K562 (cell line): ENCODE results near the gene TRAPPC5. TPM values are rescaled to one million over a fixed set of nuclear protein-coding genes. Genes with fewer than 3 reads are reported as not detected.

Experiments used
- BCOR ChIP-seq: fragments of 450-650 bp; IDR thresholded peaks from 2 replicates; pipeline ENCODE4 v1.6.1; 2016
- FOS ChIP-seq: IDR thresholded peaks from 3 replicates; pipeline ENCODE4 v1.6.1; 2011; ENCODE audit not compliant: insufficient read length; ENCODE audit errors: extremely low read depth
- GABPA ChIP-seq: fragments of 200-800 bp; sonication (Bioruptor generic); conservative IDR thresholded peaks from 2 replicates; pipeline ENCODE4 v1.6.1; 2016; ENCODE audit warnings: low read depth, missing genetic modification characterization, missing compliant biosample characterization
- KDM1A ChIP-seq, 2 experiments: fragments of 450-650 bp; IDR thresholded peaks; 2 replicates each; pipeline ENCODE4 v1.6.1; 2016; ENCODE audit warnings: mild to moderate bottlenecking in 2 of 2
- MEF2D ChIP-seq: conservative IDR thresholded peaks from 2 replicates; pipeline ENCODE4 v1.6.1; 2016; ENCODE audit warnings: low read depth, missing genetic modification characterization, missing compliant biosample characterization
- NFE2L1 ChIP-seq: fragments of 450-650 bp; IDR thresholded peaks from 2 replicates; pipeline ENCODE4 v1.6.1; 2016; ENCODE audit warnings: missing genetic modification characterization, low read depth, mild to moderate bottlenecking, missing compliant biosample characterization, moderate library complexity, borderline replicate concordance
- POLR2A ChIP-seq: fragments of 450-650 bp; conservative IDR thresholded peaks from 2 replicates; pipeline ENCODE4 v1.6.1; 2016
- PTBP1 ChIP-seq: fragments of 200-400 bp; formaldehyde crosslinking; IDR thresholded peaks from 2 replicates; pipeline ENCODE4 v1.6.1; 2017; ENCODE audit warnings: low read depth, low read length
- RCOR1 ChIP-seq, 2 experiments: IDR thresholded peaks; 2 replicates each; pipeline ENCODE4 v1.6.1; 2012; ENCODE audit warnings: low read depth in 2 of 2, low read length in 2 of 2, borderline replicate concordance in 1 of 2, improper control_type of control experiment in 1 of 2
- SMARCA5 ChIP-seq: fragments of 450-650 bp; IDR thresholded peaks from 2 replicates; pipeline ENCODE4 v1.6.1; 2016
- TCF3 ChIP-seq: sonication (generic); formaldehyde crosslinking; IDR thresholded peaks from 2 replicates; pipeline ENCODE4 v1.4.0; 2020; ENCODE audit warnings: mild to moderate bottlenecking, missing genetic modification reagents
- ZNF239 ChIP-seq: fragments of 250-450 bp; sonication (Bioruptor Pico); IDR thresholded peaks from 2 replicates; pipeline ENCODE4 v1.4.0; 2020; ENCODE audit warnings: mild to moderate bottlenecking
- ZNF316 ChIP-seq: fragments of 450-650 bp; IDR thresholded peaks from 2 replicates; pipeline ENCODE4 v1.6.1; 2016
- ZNF507 ChIP-seq: conservative IDR thresholded peaks from 2 replicates; pipeline ENCODE4 v1.6.1; 2017; ENCODE audit warnings: missing genetic modification characterization, missing compliant biosample characterization
- polyA plus RNA-seq, 8 experiments: library from polyadenylated mRNA; depleted of rRNA in 4 of 8; stranded (reverse) in 5 of 8; unstranded in 3 of 8; fragments of >200 nt; fragmentation: Nextera tagmentation in 2 of 8; fragmentation: Illumina TruSeq in 1 of 8; extraction: Ambion mirVana in 2 of 8; extraction: Trizol in 1 of 8; gene quantifications; 2 replicates each; pipeline versions ENCODE4 v1.2.1 to v1.2.3, GENCODE V29; 2011 to 2014; ENCODE audit warnings: inconsistent platforms in 1 of 8, missing spikeins in 1 of 8
- total RNA-seq, 7 experiments: library from RNA; depleted of rRNA in 6 of 7; stranded (reverse); fragments of >200 nt in 6 of 7; fragmentation: Illumina TruSeq in 2 of 7; extraction: Trizol in 2 of 7; gene quantifications; 2 replicates each; pipeline versions ENCODE4 v1.2.1 to v1.2.3, GENCODE V29; 2011 to 2021; ENCODE audit warnings: low replicate concordance in 1 of 7
- TF ChIP-seq, protein P1 (sequence below): fragments of 250-450 bp; sonication (Bioruptor Pico); IDR thresholded peaks from 2 replicates; pipeline ENCODE4 v1.4.0; 2020; ENCODE audit warnings: mild to moderate bottlenecking, moderate library complexity, borderline replicate concordance
- TF ChIP-seq, protein P2 (sequence below): sonication (generic); formaldehyde crosslinking; IDR thresholded peaks from 2 replicates; pipeline ENCODE4 v1.9.0; 2022; ENCODE audit warnings: mild to moderate bottlenecking, missing genetic modification reagents
- TF ChIP-seq, protein P3 (sequence below): sonication (generic); formaldehyde crosslinking; IDR thresholded peaks from 2 replicates; pipeline ENCODE4 v1.8.1; 2023; ENCODE audit warnings: mild to moderate bottlenecking, missing genetic modification reagents, moderate library complexity
- TF ChIP-seq, protein P4 (sequence below): sonication (generic); formaldehyde crosslinking; IDR thresholded peaks from 2 replicates; pipeline ENCODE4 v1.8.1; 2023; ENCODE audit warnings: mild to moderate bottlenecking, missing genetic modification reagents
- TF ChIP-seq, protein P5 (sequence below): fragments of 450-650 bp; formaldehyde crosslinking; IDR thresholded peaks from 2 replicates; pipeline ENCODE4 v1.4.0; 2020; ENCODE audit warnings: mild to moderate bottlenecking, moderate library complexity

TRAPPC5 gene
- total and polyA plus RNA-seq, 9 of the 15 experiments (the other 6 are each of a cell fraction or from before 2014, with no cell fraction given) = 2.0 to 76.9 (median 29.3) TPM

DNA sequence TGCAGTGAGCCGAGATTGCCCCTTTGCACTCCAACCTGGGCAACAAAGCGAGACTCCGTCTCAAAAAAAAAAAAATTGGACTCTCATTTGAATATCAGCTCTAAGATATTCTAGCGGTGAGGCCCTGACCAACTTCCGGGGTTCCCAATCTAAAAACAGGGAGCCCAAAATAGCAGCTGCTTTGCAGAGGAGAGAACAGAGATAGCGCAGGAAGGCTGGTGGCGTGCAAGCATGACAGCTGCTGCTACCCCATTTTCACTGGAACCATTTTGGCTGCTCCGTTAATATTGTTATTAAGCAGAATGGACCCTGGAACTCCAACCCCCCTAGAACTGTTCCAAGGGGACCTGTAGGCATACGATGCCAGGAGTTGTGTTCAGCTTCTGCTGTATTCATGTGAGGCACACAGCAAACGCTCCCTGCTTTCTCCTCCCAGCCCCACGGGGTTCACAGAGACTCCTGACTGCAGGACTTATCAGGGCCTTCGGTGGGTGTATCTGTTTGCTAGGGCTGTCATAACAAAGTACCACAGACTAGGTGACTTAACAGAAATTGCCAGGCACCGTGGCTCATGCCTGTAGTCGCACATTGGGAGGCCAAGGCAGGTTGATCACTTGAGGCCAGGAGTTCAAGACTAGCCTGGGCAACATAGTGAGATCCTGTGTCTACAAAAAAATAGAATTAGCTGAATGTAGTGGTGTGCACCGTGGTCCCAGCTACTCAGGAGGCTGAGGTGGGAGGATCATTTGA is 32.2 kb upstream of the TRAPPC5 start (continued):
- TF ChIP-seq, protein P1, sequence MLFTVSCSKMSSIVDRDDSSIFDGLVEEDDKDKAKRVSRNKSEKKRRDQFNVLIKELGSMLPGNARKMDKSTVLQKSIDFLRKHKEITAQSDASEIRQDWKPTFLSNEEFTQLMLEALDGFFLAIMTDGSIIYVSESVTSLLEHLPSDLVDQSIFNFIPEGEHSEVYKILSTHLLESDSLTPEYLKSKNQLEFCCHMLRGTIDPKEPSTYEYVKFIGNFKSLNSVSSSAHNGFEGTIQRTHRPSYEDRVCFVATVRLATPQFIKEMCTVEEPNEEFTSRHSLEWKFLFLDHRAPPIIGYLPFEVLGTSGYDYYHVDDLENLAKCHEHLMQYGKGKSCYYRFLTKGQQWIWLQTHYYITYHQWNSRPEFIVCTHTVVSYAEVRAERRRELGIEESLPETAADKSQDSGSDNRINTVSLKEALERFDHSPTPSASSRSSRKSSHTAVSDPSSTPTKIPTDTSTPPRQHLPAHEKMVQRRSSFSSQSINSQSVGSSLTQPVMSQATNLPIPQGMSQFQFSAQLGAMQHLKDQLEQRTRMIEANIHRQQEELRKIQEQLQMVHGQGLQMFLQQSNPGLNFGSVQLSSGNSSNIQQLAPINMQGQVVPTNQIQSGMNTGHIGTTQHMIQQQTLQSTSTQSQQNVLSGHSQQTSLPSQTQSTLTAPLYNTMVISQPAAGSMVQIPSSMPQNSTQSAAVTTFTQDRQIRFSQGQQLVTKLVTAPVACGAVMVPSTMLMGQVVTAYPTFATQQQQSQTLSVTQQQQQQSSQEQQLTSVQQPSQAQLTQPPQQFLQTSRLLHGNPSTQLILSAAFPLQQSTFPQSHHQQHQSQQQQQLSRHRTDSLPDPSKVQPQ (CRISPR knock-in tag) = no peak
- TF ChIP-seq TCF3 (CRISPR knock-in tag) (0 out of 2 replicates have a peak, but pooled peaks have one; percentile 5), GABPA (peak; percentile 46), POLR2A (peak; percentile 47; the same call in 1 of the 2 replicates), KDM1A (IDR thresholded peaks at IDR 0.05) (peak in 1 of 2 experiments; percentile 63; a peak in 3 of 4 replicates), NFE2L1 (tag) (no peak), SMARCA5 (peak; percentile 28; the same call in 1 of the 2 replicates), ZNF239 (CRISPR knock-in tag) (peak; percentile 100), ZNF507 (no peak), RCOR1 (IDR thresholded peaks at IDR 0.05; ENCODE audit: borderline replicate concordance in 1 of 2, low read depth in 2 of 2, low read length in 2 of 2) (0 out of 4 replicates have a peak, but pooled peaks of 1 of the 2 experiments have one; percentile 27), BCOR (peak; percentile 81), FOS (no peak), MEF2D (tag) (peak; percentile 87), ZNF316 (no peak), PTBP1 (peak; percentile 58; the same call in 1 of the 2 replicates)
- TF ChIP-seq, protein P2, sequence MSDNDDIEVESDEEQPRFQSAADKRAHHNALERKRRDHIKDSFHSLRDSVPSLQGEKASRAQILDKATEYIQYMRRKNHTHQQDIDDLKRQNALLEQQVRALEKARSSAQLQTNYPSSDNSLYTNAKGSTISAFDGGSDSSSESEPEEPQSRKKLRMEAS (CRISPR knock-in tag) = 0 out of 2 replicates have a peak, but pooled peaks have one; percentile 51
- TF ChIP-seq, protein P3, sequence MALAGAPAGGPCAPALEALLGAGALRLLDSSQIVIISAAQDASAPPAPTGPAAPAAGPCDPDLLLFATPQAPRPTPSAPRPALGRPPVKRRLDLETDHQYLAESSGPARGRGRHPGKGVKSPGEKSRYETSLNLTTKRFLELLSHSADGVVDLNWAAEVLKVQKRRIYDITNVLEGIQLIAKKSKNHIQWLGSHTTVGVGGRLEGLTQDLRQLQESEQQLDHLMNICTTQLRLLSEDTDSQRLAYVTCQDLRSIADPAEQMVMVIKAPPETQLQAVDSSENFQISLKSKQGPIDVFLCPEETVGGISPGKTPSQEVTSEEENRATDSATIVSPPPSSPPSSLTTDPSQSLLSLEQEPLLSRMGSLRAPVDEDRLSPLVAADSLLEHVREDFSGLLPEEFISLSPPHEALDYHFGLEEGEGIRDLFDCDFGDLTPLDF = no peak
- TF ChIP-seq, protein P4, sequence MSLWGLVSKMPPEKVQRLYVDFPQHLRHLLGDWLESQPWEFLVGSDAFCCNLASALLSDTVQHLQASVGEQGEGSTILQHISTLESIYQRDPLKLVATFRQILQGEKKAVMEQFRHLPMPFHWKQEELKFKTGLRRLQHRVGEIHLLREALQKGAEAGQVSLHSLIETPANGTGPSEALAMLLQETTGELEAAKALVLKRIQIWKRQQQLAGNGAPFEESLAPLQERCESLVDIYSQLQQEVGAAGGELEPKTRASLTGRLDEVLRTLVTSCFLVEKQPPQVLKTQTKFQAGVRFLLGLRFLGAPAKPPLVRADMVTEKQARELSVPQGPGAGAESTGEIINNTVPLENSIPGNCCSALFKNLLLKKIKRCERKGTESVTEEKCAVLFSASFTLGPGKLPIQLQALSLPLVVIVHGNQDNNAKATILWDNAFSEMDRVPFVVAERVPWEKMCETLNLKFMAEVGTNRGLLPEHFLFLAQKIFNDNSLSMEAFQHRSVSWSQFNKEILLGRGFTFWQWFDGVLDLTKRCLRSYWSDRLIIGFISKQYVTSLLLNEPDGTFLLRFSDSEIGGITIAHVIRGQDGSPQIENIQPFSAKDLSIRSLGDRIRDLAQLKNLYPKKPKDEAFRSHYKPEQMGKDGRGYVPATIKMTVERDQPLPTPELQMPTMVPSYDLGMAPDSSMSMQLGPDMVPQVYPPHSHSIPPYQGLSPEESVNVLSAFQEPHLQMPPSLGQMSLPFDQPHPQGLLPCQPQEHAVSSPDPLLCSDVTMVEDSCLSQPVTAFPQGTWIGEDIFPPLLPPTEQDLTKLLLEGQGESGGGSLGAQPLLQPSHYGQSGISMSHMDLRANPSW (CRISPR knock-in tag) = no peak
- TF ChIP-seq, protein P5, sequence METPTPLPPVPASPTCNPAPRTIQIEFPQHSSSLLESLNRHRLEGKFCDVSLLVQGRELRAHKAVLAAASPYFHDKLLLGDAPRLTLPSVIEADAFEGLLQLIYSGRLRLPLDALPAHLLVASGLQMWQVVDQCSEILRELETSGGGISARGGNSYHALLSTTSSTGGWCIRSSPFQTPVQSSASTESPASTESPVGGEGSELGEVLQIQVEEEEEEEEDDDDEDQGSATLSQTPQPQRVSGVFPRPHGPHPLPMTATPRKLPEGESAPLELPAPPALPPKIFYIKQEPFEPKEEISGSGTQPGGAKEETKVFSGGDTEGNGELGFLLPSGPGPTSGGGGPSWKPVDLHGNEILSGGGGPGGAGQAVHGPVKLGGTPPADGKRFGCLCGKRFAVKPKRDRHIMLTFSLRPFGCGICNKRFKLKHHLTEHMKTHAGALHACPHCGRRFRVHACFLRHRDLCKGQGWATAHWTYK = no peak
